Measurements from ENCODE around the gene TMC5. TPM values are rescaled to one million over a fixed set of nuclear protein-coding genes. Genes with fewer than 3 reads are reported as not detected.

Gene TMC5
- total RNA-seq, 1 experiment from 2014 or later, result 1.2 TPM

GRCh38 chr16:19523184-19523558, 105.5 kb downstream of the TMC5 start:
- H4K91ac ChIP-seq (ENCODE audit: insufficient read length, low read depth, low read length), result no peak overlapping the region
- peak overlapping the region in 1 of 2 experiments; percentile 96; a peak in 3 of 5 replicates for H3K4me3 Mint-ChIP-seq
- no peak overlapping the region for H2BK12ac ChIP-seq (ENCODE audit: insufficient read length, low read depth, low read length)
- no CpG with 5 or more reads among the region's 18 CpGs for WGBS (ENCODE audit: extremely low coverage, insufficient read length, low lambda C conversion rate)
- H3K23ac ChIP-seq (ENCODE audit: insufficient read length, low read depth, low read length), result no peak overlapping the region
- no peaks in the 10 kb centered on the region for H4K20me1 ChIP-seq (ENCODE audit: control insufficient read depth, insufficient read depth, insufficient read length)
- H3K79me1 ChIP-seq (ENCODE audit: insufficient read depth, low read depth, low read length, poor library complexity, severe bottlenecking), result no peaks in the 10 kb centered on the region
- no peak overlapping the region for H3K14ac ChIP-seq (ENCODE audit: insufficient read depth, low read length)
- no peak overlapping the region for H2BK120ac ChIP-seq (ENCODE audit: low read depth, low read length, poor library complexity, severe bottlenecking)
- no peak overlapping the region for H3K56ac ChIP-seq (ENCODE audit: insufficient read length, low read depth, low read length)
- H2AFZ ChIP-seq (ENCODE audit: low read length), result no peak overlapping the region
- H2AK5ac ChIP-seq (ENCODE audit: insufficient read length, low read length), result no peak overlapping the region
- H3K9me3 Mint-ChIP-seq, result no peaks in the 10 kb centered on the region
- H4K8ac ChIP-seq (replicated peaks; ENCODE audit: insufficient read length, low read depth, low read length), result no peak overlapping the region
- peaks cover 42 to 47% of the 10 kb centered on the region in 2 experiments for H3K4me1 Mint-ChIP-seq
- peak overlapping the region in 1 of 3 experiments; percentile 73; a peak in 1 of 7 replicates for H3K27ac Mint-ChIP-seq
- H3K23me2 ChIP-seq (ENCODE audit: insufficient read length, low read depth, low read length, poor library complexity, severe bottlenecking), result peaks cover 18% of the 10 kb centered on the region
- no peak for DNase-seq
- no peak overlapping the region for H2BK5ac ChIP-seq (ENCODE audit: insufficient read length, low read length)
- H3K27me3 Mint-ChIP-seq (ENCODE audit: low read depth), result no peaks in the 10 kb centered on the region
- TF ChIP-seq, protein P1, sequence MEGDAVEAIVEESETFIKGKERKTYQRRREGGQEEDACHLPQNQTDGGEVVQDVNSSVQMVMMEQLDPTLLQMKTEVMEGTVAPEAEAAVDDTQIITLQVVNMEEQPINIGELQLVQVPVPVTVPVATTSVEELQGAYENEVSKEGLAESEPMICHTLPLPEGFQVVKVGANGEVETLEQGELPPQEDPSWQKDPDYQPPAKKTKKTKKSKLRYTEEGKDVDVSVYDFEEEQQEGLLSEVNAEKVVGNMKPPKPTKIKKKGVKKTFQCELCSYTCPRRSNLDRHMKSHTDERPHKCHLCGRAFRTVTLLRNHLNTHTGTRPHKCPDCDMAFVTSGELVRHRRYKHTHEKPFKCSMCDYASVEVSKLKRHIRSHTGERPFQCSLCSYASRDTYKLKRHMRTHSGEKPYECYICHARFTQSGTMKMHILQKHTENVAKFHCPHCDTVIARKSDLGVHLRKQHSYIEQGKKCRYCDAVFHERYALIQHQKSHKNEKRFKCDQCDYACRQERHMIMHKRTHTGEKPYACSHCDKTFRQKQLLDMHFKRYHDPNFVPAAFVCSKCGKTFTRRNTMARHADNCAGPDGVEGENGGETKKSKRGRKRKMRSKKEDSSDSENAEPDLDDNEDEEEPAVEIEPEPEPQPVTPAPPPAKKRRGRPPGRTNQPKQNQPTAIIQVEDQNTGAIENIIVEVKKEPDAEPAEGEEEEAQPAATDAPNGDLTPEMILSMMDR (conservative IDR thresholded peaks at IDR 0.05), result no peak
- H3K9ac ChIP-seq (ENCODE audit: extremely low read depth, insufficient read length, low read length), result no peak overlapping the region
- H3K18ac ChIP-seq (ENCODE audit: insufficient read length, low read depth, low read length), result no peak overlapping the region
- H3K4ac ChIP-seq (ENCODE audit: low read depth, low read length), result no peak overlapping the region
- no peak overlapping the region for H3K4me2 ChIP-seq (ENCODE audit: insufficient read depth, insufficient read length, low read length)
- H3K27me3 ChIP-seq (ENCODE audit: insufficient read depth, low read length), result no peaks in the 10 kb centered on the region
- no peak overlapping the region for H3T11ph ChIP-seq (ENCODE audit: low read length)
- 0 out of 2 replicates have a peak, but pooled peaks cover 3% of the 10 kb centered on the region for H3K4me1 ChIP-seq (ENCODE audit: insufficient read depth, low read length)
- no peaks in the 10 kb centered on the region for H3K9me3 ChIP-seq (ENCODE audit: control insufficient read depth, low read depth, low read length)
- no peak overlapping the region for H4K5ac ChIP-seq (ENCODE audit: insufficient read length, low read depth, low read length)
- H2BK20ac ChIP-seq (ENCODE audit: low read depth, low read length, poor library complexity, severe bottlenecking), result no peak overlapping the region
- H3K36me3 Mint-ChIP-seq (ENCODE audit: insufficient read depth in 1 of 3, low read depth in 3 of 3), result peaks cover 0 to 14% (median 0%) of the 10 kb centered on the region in 3 experiments; a peak in 4 of 7 replicates
- H3K27ac ChIP-seq (ENCODE audit: insufficient read length, low read depth, low read length), result no peak overlapping the region
- no peak overlapping the region for H2BK15ac ChIP-seq (ENCODE audit: low read depth, low read length)
- peaks cover 7% of the 10 kb centered on the region; the same call in 1 of the 2 replicates for H3K79me2 ChIP-seq (ENCODE audit: insufficient read depth, low read length)
